Right ventricle myocardium superior (tissue), 1 donor: ENCODE data around the gene CRTC2. TPM values are rescaled to one million over a fixed set of nuclear protein-coding genes. Genes with fewer than 3 reads are reported as not detected.
A peak's percentile ranks its signal among the peaks of the same experiment; 100 is the strongest.

Experiments
- ATAC-seq: fragments of 200-7000 bp; cut with Tn5 transposase; one replicate; pipeline ENCODE4 v1.9.1; 2020; ENCODE audit warnings: mild to moderate bottlenecking; ENCODE audit not compliant: poor library complexity
- DNase-seq: peaks from one replicate; pipeline ENCODE4 v3.0.0-alpha.2; 2020
- intact Hi-C: fragments of 100-400 bp; cut with DNase I; formaldehyde crosslinking; loops from one replicate; pipeline ENCODE4 v1.11.2; 2022
- total RNA-seq: library from RNA; stranded (reverse); fragmentation: NEBNext Ultra II Directional; extraction: Animal tissue kit (Norgen Biotek cat#: 25700); gene quantifications from one replicate; pipeline ENCODE4 v1.2.1, GENCODE V29; 2021
- donor health status: DM: no; HTN: yes; CAD: no; lungs with severe emphysema.

Gene CRTC2
- total RNA-seq, 1 donor from 2014 or later: 20.8 TPM

DNA sequence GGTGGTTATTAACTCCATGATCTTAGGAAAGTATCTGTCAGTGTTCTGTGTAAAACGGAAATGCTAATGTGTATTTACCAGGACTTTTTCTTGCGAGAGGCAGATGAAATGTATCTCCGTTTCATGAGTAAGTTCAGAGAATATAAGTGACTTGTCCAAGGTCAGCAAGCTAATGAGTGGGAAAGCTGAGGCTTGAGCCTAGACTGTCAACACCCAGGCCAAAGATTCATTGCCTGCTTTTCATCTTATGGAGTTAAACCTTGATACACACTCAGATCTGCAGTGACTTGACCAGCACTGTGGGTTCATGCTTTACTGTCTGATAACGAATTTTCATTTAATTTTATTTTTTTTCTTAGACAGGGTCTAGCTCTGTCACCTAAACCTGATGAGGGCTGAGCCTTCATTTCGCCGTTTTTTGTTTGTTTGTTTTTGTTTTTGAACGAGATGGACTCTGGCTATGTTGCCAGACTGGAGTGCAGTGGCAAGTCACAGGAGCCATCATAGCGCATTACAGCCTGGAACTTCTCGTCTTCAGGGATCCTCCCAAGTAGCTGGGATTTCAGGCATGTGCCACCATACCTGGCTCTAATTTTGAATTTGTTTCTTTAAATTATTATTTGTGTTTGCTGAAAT lies 20.0 kb upstream of the CRTC2 start:
- DNase-seq: no peak
- no peak for ATAC-seq
- intact Hi-C loops: no loop called here

DNA sequence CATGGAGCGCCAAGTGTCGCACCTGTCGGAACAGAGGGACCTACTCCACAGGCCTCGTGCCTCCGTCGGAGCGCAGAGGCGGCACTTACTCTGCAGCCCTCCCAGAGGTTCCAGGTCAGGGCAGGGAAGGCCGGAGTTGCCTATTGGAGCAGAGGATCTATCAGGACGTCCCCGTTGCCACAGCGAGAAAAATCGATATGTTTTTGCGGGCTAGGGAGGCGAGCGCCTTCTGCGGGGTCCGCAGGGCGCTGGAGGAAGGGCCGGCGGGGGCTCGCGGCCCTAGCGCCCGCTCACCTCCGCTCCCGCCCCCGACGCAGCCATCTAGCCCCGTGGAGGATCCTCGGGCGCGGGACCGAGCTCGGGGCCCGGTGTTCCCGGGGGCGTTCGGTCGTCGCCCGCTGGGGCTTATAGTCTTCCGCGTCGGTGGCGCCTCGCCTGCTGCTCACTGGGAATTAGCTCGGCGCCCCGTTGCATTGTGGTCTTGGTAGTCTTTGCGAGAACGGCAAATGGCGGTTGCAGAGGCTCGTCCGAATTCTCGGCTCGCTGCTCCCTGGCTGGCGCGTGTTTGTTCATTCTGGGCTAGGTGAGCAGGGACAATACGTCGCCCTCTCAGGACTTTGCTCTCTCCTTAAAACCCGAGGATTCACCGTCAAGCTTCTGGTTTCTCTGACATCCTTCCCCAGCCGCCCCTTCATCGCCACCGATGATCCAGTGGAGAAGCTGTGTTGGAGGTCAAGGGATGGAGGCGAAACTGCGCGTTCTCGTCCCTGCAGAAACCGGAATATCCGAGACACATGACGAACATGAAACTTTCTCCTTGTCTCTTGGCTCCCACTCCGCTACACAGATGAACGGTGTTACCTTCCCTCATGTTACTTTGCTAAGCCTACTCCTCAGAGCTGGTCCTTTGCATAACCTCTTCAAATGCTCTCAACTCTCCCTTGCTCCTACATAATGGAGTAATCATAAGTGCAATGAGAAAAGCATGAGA lies 19.1 kb upstream of the CRTC2 start, which contains the start of gene JTB:
TSS of gene JTB (minus strand) at position 425 of the 991 bp plus-strand sequence. CDS start at position 3, 422 bp downstream.
- intact Hi-C loops: no loop called here
- ATAC-seq (peak; percentile 98), DNase-seq (peak; percentile 95)

DNA sequence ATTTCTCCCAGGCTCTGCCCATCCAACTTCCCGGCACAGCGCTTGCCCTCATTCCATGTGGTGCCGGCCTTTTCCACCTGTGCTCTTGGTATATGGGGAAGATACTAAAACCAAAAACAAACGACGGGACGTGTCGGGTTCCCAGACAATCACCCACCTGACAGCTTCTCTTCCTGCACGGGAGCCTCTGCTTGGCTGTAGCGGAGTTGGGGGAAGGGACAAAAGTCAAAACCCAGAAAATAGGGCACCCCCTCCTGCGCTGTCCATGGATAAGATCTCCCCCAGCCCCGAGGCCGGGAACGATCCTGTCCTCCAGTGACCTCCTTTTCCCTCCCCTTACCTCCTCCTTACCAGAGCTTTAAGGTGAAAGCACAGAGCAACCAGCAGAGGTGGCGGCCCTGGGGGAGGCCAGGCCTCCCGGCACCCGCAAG lies 18.4 kb upstream of the CRTC2 start:
- DNase-seq (no peak), ATAC-seq (no peak)
- intact Hi-C loops: no loop called here

DNA sequence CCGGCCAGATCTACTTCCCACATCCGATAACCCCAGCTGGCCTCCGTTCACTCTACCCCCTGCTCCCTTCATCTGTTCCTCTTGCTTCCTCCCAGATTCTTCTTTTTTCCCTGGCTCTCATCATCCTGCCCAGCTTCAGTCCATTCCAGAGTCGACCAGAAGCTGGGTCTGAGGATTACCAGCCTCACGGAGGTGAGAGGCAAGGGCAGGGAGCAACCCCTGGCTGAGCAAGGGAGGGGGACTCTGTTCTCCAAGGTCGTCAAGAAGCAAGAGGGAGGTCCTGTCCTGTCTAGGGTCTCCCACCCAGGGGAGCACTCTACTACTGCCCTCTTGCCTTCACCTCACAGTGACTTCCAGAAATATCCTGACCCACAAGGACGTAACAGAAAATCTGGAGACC lies 15.1 kb upstream of the CRTC2 start:
- no peak for DNase-seq
- no peak for ATAC-seq
- intact Hi-C loops: no loop called here

DNA sequence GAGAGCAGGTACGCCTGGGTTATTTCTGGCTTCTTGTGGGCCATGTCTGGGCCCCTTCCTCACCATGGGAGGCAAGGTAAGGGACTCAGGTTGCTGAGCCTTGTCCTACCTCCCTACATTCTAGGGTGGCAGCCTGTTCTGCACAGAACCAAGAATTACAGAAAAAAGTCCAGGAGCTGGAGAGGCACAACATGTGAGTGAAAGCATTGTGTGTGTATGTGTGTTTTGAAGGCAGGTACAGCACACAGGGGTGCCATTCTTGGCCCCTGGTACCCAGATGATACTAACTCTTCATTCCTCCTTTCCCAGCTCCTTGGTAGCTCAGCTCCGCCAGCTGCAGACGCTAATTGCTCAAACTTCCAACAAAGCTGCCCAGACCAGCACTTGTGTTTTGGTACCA lies 14.7 kb upstream of the CRTC2 start:
- no peak for ATAC-seq
- no peak for DNase-seq
- intact Hi-C loops: no loop called here

DNA sequence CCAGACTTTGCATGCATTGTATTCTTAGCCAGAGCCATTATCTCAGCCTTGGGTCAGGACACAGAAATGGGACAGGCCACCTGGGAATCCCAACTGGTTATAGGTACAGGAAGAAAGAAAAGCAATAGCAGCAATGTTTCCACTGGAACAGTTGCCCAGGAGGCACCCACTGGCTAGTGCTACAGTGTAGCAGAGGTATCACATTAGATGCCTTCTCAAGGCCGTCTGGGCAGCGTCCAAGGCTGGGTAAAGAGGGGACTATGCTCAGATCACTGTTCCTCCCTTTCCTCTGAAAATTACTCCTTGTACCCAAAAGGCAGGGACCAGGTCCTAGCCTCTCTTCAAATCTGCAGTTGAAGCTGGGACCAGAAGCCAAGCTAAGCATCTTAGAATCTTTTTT lies 11.9 kb upstream of the CRTC2 start:
- intact Hi-C loops: no loop called here
- DNase-seq: no peak
- ATAC-seq: no peak

DNA sequence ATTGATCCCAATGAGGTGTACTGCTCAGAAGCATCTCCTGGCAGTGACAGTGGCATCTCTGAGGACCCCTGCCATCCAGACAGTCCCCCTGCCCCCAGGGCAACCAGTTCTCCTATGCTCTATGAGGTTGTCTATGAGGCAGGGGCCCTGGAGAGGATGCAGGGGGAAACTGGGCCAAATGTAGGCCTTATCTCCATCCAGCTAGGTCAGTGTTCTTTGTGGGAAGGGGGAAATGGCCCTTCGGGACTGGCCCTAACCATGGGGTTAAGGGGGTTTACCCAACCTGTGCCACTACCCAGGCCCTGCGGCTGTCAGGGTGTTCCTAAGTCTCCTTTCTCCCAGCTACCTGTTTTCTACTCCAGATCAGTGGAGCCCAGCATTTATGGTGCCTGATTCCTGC lies 10.6 kb upstream of the CRTC2 start:
- no peak for DNase-seq
- intact Hi-C loops: no loop called here
- ATAC-seq: no peak

DNA sequence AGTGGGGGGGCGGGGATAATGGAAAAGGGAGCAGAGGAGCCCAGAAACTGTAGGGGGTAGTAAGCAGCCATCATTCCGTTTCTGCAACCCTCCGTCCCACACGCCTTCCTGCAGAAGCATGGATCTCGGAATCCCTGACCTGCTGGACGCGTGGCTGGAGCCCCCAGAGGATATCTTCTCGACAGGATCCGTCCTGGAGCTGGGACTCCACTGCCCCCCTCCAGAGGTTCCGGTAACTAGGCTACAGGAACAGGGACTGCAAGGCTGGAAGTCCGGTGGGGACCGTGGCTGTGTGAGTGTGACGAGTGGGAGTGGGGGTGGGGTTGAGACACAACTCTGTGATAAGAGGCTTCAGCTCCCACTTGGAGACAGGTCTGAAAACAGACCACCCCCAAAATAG lies 10.0 kb upstream of the CRTC2 start:
- ATAC-seq (no peak), DNase-seq (no peak)
- intact Hi-C loops: no loop called here

DNA sequence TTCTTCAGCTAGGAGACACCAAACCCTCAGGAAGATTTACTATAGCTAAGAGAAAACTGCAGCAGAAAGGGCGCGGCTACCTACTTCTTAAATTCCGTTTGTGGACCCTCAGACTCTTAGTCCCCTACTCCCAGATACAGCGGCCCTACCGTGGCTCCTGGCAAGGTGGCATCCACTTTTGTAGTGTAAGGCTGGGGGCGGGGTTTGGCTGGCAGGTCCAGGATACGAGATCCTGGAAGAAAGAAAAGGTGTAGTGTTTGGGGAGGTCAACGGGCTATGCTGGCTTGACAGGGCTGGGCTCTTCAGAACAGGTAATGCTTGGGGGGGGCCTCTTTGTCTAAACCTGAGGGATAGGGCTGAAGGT lies 9.6 kb upstream of the CRTC2 start:
- no peak for ATAC-seq

DNA sequence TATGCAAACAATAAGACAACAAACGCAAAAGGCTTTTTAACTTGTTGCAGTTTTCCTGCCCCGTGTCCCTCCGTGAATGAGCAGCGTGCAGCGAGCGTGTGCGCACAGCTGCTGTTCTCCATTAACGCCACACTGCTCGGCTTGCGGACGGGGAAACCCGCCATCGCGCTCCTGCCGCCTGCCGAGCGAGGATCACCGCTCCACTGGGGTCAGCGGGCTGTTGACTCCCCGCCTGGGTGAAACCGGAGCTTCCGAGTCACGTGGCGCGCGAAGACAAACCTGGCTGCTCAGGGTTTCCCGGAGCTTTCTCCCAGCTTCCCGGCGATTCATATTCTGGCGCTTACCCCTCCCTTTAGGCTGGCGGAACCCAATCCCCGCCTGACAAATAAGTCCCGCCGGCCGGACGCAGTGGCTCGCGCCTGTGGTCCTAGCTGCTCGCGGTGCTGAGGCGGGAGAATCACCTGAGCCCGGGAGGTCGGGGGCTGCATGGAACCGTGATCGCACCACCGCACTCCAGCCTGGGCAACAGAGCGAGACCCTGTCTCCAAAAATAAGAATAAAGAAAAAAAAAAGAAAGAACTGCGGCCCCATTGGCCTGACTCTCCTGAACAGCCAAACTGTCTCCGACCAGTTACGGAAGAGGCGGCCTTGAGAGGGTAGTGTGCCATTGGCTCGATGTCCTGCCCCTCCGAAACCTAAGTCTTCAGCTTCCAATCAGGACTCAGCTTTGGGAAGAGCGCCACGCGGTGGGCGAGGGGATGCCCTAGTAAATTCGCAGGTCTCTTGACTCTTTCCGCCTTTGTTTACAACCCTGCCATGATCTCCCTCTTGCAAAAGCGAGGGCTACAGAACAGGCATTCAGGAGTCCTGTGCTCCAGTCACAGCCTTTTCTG lies 8.9 kb upstream of the CRTC2 start, which contains the start of gene CREB3L4:
TSS of gene CREB3L4 (plus strand) at position 796 of the 893 bp plus-strand sequence. CDS start 624 bp downstream, outside the sequence.
- DNase-seq (peak; percentile 94), ATAC-seq (peak; percentile 87)
- intact Hi-C loops: no loop called here

More for the DNA sequence above, 9.6 kb upstream of the CRTC2 start:
- no peak for DNase-seq
- intact Hi-C loops: no loop called here

DNA sequence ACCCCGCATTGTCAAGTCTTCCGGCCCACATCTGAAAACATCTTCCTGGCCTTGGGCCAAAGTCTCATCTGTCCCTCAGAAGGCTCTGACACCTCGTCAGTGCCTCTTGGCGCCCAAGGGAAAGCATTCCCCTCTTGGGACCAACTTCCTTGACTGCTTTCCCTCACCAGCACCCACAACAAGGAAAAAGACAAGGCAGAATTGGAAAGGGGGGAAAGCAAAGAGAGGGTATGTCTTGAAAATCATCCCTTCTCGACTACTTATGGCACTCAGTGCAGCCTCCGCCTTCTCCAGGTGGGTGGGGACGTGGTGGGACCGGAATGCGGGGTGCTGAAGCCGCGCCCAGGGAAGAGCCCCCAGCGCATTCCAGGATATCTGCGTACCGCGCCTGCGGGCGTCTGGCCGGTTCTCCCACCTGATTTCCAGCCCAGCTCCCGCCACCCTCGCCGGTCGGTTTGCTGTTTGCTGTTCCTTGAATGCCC lies 5.5 kb upstream of the CRTC2 start:
- intact Hi-C loops: no loop called here
- peak; percentile 60 for DNase-seq
- ATAC-seq: no peak

DNA sequence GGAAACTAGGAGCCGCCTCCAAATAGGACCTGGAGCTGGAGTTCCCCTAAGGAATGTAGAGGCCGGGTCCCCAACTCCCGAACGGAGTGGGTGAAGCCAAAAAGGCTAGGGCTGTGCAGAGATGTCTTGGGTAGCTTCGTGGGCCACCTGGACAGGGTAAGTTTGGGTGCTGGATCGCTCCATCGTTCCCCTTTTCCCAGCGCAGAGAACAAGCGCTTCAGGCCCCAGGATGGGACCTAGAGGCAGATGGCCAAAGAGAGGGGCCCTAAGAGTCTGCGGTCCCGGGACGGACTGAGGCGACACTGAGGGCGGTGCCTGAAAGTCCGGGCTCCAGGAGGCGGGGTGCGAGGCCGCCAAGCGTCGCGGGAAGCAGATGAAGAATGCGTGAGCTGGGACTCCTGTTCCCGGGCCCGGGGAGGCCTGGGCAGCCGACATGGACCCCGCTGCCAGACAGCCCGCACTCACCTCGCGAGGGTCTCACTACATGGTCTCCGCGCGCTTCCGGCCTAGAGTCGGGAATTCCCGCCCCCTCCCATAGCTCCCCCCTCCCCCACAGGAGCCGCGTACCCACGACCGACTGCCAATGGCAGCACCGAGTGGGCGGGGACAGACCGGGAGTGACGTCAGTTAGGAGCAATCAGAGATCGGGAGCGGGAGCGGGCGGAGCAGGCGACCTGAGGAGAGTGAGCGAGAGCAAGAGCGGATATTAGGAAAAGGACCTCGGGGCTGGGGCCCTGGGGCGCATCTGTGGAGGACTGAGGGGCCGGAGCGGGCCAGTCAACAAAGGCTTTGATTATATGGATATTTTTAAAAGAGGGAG lies 4.8 kb upstream of the CRTC2 start, which contains the start of gene SLC39A1:
TSS of gene SLC39A1 (minus strand) at position 508 of the 820 bp plus-strand sequence. CDS start 822 bp downstream, outside the sequence.
- ATAC-seq (peak; percentile 84), DNase-seq (peak; percentile 99)
- intact Hi-C loops: no loop called here

DNA sequence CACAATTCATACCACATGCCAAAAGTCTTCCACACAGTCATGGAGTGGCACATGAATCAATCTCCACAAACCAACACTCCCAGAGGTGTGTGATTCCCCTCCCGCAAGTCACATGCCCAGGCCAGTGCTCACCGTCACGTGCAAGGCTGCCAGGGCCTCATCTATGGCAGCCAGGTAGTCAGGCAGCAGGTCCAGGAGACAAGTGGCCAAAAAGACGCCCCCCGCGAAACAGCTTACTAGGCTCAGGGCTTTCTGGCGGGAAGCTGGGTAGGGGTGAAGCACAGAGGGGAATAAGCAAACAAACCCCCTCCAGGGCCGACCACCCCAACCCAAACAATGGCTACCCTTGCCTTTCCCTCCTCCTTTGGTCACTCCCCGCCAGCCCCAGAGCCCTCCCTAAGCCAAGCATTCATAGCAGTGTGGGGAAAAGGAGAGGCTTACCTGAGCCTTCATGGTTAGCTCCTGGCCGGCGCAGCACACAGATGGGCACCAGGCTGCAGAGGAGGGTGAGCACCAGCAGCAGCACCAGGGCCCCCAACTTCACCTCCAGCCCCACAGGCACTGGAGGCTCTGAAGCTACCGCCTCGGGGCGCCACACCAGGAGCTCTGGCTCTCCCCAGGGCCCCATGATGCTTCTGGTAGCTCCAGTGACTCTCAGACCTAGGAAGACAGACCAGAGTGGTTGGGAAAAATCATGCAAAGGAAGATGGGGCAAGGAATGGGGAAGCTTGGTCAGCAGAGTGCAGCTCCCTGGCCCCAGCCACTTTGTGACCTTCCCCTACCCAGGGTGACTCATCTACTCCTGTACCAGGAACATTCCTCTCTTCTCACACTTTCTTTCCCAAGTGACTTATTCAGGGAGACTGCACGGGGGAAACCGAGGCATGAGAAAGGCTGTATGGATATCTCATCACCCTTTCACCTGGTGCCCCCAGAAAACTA lies 3.9 kb upstream of the CRTC2 start:
- DNase-seq: no peak
- ATAC-seq: no peak
- intact Hi-C loops: no loop called here

DNA sequence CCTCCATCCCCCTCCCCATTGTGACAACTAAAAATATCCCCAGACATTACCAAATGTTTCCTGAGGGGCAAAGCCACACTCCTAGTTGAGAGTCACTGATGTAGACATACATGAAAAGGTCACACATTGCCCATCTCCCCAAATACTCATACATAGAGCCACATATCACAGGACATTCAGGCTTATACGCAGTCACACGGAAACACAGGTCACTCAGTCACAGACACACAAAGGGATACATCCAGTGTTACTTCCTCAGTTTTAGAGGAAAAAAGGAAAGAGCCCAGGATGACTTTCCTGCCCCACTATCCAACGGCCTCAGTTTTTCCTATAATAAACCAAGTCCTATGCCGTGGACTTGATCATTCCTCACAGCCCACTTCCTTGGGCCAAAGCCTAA lies 3.0 kb upstream of the CRTC2 start:
- no peak for DNase-seq
- no peak for ATAC-seq
- intact Hi-C loops: no loop called here

DNA sequence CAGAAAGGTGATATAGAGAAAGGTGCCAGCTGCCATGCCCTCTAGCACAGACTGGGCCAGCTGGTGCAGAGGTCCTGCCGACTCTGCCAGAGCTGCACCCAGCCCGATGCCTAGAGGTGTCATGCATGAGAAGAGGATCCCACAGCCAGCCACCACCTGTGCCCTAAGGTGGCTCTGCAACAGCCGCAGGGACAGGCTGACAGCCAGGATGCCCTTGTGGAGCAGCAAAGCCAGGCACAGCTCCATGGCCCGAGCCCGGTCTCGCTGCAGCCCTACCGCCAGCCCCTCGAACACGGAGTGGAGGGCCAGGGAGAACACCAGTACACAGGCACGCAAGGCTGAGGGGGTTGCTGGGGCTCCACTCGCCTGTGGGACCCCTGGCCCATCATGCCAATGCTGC lies 1.8 kb upstream of the CRTC2 start:
- no peak for DNase-seq
- intact Hi-C loops: no loop called here
- ATAC-seq: no peak

DNA sequence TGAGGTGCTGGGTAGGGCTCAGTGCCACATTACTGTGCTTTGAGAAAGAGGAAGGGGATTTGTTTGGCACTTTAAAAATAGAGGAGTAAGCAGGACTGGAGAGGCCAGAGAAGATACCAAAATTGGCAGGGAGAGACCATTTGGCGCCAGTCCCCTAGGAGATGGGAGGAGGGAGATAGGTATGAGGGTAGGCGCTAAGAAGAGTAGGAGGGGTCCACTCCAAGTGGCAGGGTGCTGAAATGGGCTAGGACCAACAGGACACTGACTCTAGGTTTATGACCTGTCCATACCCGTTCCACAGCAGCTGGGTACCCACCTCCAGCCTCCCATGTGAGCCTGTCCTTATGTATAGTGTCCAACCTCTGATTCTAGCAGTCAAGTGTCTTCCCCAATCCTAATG lies 1.0 kb upstream of the CRTC2 start:
- ATAC-seq: no peak
- intact Hi-C loops: no loop called here

DNA sequence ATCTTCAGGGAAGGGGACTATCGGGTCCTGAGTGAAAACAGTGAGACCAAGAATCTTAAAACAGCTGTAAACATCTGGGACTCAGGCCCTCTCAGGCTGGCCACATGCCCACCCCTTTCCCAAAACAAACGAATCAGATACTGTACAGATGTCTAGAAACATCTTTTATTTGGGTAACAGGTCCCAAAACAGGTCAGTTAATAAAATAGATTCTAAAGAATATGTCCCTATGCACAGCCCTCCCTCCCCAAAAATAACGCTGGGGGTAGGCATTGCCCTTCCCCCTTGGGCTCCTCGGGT lies 499 bp upstream of the CRTC2 start:
- DNase-seq: no peak
- intact Hi-C loops: no loop called here
- no peak for ATAC-seq

More for the DNA sequence above, 1.0 kb upstream of the CRTC2 start:
- DNase-seq: no peak
